ENCODE data around the gene DCAF10.

The DCAF10 gene

DNA sequence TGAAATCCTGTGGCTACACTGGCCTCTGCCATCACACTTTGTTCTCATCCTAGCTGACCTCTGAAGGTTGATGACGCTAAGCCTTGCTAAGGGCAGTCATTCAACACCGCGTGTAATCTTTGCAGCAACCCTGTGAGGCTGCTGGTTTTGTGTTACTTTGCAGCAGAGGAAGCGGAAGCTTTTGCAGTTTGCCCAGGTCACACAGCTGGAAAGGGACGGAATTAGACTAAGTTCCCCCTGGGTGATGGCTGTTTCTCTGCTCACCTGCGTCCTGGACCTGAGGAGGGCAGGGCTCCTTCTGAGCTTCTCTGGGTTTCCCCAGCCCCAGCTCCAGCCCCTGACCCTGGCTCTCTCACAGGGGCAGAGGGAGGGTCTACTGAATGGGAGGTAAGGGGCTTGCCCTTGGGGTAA lies 110.7 kb downstream of the DCAF10 start:
- DNase-seq = no peak

GRCh38 chr9:37913480-37914153 lies 113.0 kb downstream of the DCAF10 start:
- peak; percentile 87 for DNase-seq

DNA sequence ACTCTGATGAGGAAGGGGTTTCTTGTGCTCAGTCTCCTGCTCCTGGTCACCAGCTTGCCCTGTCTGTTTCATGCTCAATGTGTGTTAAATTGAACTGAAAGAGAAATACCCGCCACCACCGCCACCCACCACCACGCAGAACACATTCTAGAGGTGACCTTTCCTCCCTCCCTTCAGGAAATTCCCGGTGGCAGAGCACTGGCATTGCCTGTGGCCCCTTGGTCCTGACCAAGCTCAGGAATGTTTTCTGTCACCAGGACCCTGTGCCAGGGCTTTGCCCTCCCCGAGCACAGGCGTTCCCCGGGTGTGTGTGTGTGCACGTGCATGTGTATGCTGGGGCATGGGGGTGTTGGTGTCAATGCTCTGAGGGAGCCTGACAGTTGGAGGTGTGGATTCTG lies 113.6 kb downstream of the DCAF10 start:
- no peak for DNase-seq

GRCh38 chr9:37914701-37915358 lies 114.2 kb downstream of the DCAF10 start:
- DNase-seq = no peak

GRCh38 chr9:37915911-37916470 lies 115.4 kb downstream of the DCAF10 start:
- no peak for DNase-seq

- DNase-seq = no peak
These were observed 116.1 kb downstream of the DCAF10 start for GRCh38 chr9:37916471-37917312.
